ENCODE data around the gene WLS. TPM values are rescaled to one million over a fixed set of nuclear protein-coding genes. Genes with fewer than 3 reads are reported as not detected.

The WLS gene
- total and polyA plus RNA-seq, 10 of the 15 experiments (the other 5 are each of a cell fraction or from before 2014, with no cell fraction given) = 0.04 to 0.36 TPM; not detected in 8

- TF ChIP-seq RELB (IDR thresholded peaks at IDR 0.05; ENCODE audit: low read depth) = no peak
- TF ChIP-seq ZNF217 (IDR thresholded peaks at IDR 0.05) = no peak
- TF ChIP-seq MLLT1 (IDR thresholded peaks at IDR 0.05) = no peak
Observed at GRCh38 chr1:68197891-68198290, 34.4 kb downstream of the WLS start (continued).

GRCh38 chr1:68197461-68197860 is 34.9 kb downstream of the WLS start:
- WGBS (ENCODE audit: insufficient coverage, insufficient replicate concordance, low lambda C conversion rate, missing lambda C conversion rate) = 3% methylated on average over 2 of the region's 2 CpGs
- POLR2A ChIA-PET = no interaction called here
- no peak overlapping the region for H3K27ac ChIP-seq (ENCODE audit: control insufficient read depth, insufficient read depth)
- CTCF ChIA-PET = interaction anchor here (1.1 kb wide), 2 partner anchors 77 to 145 kb away, joined by 4 to 6 read pairs; no protein-coding TSS in a partner anchor
- SMC1A ChIA-PET (ENCODE audit: uncharacterized antibody, unreplicated experiment) = interaction anchor here (0.8 to 1.7 kb wide), 4 partner anchors 10 to 1478 kb away, joined by 3 to 6 read pairs (median 4); no protein-coding TSS in a partner anchor
- H3K4me3 ChIP-seq = no peak overlapping the region
- H3K9ac ChIP-seq (ENCODE audit: control insufficient read depth, insufficient read depth, low read length) = no peak overlapping the region
- ATAC-seq (no peak), FAIRE-seq (no peak), DNase-seq (ENCODE audit: low read depth, low spot score) (no peak)
- TF ChIP-seq ASH2L (IDR thresholded peaks at IDR 0.05; ENCODE audit: borderline replicate concordance, low read depth) = no peak
- TF ChIP-seq HSF1 (IDR thresholded peaks at IDR 0.05; ENCODE audit: low read depth, low read length) = no peak
- no peak for TF ChIP-seq MYB (IDR thresholded peaks at IDR 0.05; ENCODE audit: borderline replicate concordance, low read depth, low read length)
- TF ChIP-seq PRDM15 (CRISPR knock-in tag; IDR thresholded peaks at IDR 0.05) = no peak
- no peak for TF ChIP-seq IRF3 (IDR thresholded peaks at IDR 0.05)
- TF ChIP-seq HDGF (IDR thresholded peaks at IDR 0.05) = no peak
- TF ChIP-seq ZBED1 (IDR thresholded peaks at IDR 0.05; ENCODE audit: borderline replicate concordance) = no peak
- no peak for TF ChIP-seq SMAD1 (IDR thresholded peaks at IDR 0.05; ENCODE audit: low read depth, partially characterized antibody)
- TF ChIP-seq MEF2A (IDR thresholded peaks at IDR 0.05; ENCODE audit: insufficient read depth, low read depth, low read length) = no peak
- no peak for TF ChIP-seq EZH2 (IDR thresholded peaks at IDR 0.05; ENCODE audit: borderline replicate concordance, control insufficient read depth, low read depth, low read length)
- H3K9me3 ChIP-seq (replicated peaks; ENCODE audit: control insufficient read depth, insufficient read depth, low read length) = no peaks in the 10 kb centered on the region
- no peaks in the 10 kb centered on the region for H3K79me2 ChIP-seq (ENCODE audit: control insufficient read depth, insufficient read depth, low read length)
- H3K4me1 ChIP-seq (ENCODE audit: control insufficient read depth, insufficient read depth, low read length) = no peaks in the 10 kb centered on the region
- no peaks in the 10 kb centered on the region for H4K20me1 ChIP-seq (ENCODE audit: control insufficient read depth, insufficient read depth)
- no peaks in the 10 kb centered on the region; a peak in 1 of 4 replicates for H3K27me3 ChIP-seq (replicated peaks in 1 of 2; ENCODE audit: control insufficient read depth in 2 of 2, insufficient read depth in 2 of 2, low read length in 1 of 2)
- H2AFZ ChIP-seq (ENCODE audit: control insufficient read depth, low read depth, low read length) = no peak overlapping the region
- intact Hi-C loops (cut with micrococcal nuclease; ENCODE audit: unreplicated experiment) (no loop called here), in situ Hi-C loops (cut with MboI) (no loop called here)
- H3K4me2 ChIP-seq (ENCODE audit: control insufficient read depth, insufficient read depth) = no peak overlapping the region
- RAD21 ChIA-PET (ENCODE audit: unreplicated experiment) = interaction anchor here (1.3 kb wide), 1 partner anchor 77 kb away, joined by 3 read pairs; no protein-coding TSS in a partner anchor
- H3K36me3 ChIP-seq (ENCODE audit: control insufficient read depth in 2 of 2, insufficient read depth in 2 of 2, low read length in 1 of 2) = no peaks in the 10 kb centered on the region
- BruUV-seq (replicated peaks) = no TSS peak

Measured in GM12878 (cell line).